Measurements from ENCODE around the gene GSE1. TPM values are rescaled to one million over a fixed set of nuclear protein-coding genes. Genes with fewer than 3 reads are reported as not detected.

Gene GSE1
- total RNA-seq, 1 donor from 2014 or later = 101 TPM

- peaks cover 41% of the 10 kb centered on the region for H3K4me1 Mint-ChIP-seq (ENCODE audit: unreplicated experiment)
- H3K27me3 Mint-ChIP-seq = no peaks in the 10 kb centered on the region
- peak overlapping the region; percentile 21 for H3K27ac Mint-ChIP-seq
- no peak for DNase-seq (ENCODE audit: extremely low spot score, unreplicated experiment)
- no peak overlapping the region for H3K4me3 Mint-ChIP-seq
- H3K36me3 Mint-ChIP-seq = peaks cover 3% of the 10 kb centered on the region
- H3K9me3 Mint-ChIP-seq = no peaks in the 10 kb centered on the region
- TF ChIP-seq CTCF (conservative IDR thresholded peaks at IDR 0.05) = no peak
Measured at GRCh38 chr16:85620374-85620773, 7.3 kb downstream of the GSE1 start.

GRCh38 chr16:85621698-85622428 is 8.7 kb downstream of the GSE1 start:
- H3K9me3 Mint-ChIP-seq = no peaks in the 10 kb centered on the region
- H3K36me3 Mint-ChIP-seq = peaks cover 3% of the 10 kb centered on the region
- H3K4me1 Mint-ChIP-seq (ENCODE audit: unreplicated experiment) = peaks cover 45% of the 10 kb centered on the region
- no peaks in the 10 kb centered on the region for H3K27me3 Mint-ChIP-seq
- H3K27ac Mint-ChIP-seq = peak overlapping the region; percentile 63
- H3K4me3 Mint-ChIP-seq = peak overlapping the region; percentile 68
- DNase-seq (ENCODE audit: extremely low spot score, unreplicated experiment) = no peak
- TF ChIP-seq CTCF (conservative IDR thresholded peaks at IDR 0.05) = no peak

- peaks cover 46% of the 10 kb centered on the region for H3K4me1 Mint-ChIP-seq (ENCODE audit: unreplicated experiment)
- peak overlapping the region; percentile 52 for H3K4me3 Mint-ChIP-seq
- H3K27ac Mint-ChIP-seq = peak overlapping the region; percentile 63
- no peaks in the 10 kb centered on the region for H3K9me3 Mint-ChIP-seq
- no peak for TF ChIP-seq CTCF (conservative IDR thresholded peaks at IDR 0.05)
- no peak for DNase-seq (ENCODE audit: extremely low spot score, unreplicated experiment)
- H3K27me3 Mint-ChIP-seq = no peaks in the 10 kb centered on the region
- peaks cover 3% of the 10 kb centered on the region for H3K36me3 Mint-ChIP-seq
Measured at GRCh38 chr16:85622683-85623082, 9.6 kb downstream of the GSE1 start.

DNA sequence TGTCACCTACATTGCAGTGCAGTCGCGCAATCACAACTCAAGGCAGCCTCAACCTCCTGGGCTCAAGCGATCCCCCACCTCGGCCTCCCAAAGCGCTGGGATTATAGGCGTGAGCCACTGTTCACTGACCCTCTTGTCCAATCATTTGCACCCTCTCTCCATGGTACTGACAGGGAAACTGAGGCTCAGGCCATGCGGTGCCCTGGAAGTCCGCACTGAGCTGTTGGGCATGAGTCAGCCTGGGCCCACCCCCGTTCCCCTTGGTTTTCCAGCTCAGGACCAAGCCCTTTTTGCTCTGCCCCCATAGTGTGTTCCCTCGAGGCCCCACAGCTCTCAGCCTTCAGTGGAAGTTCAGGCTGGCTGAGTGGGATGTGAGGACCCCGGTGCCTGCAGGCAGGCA is 10.1 kb downstream of the GSE1 start:
- Mint-ChIP-seq H3K4me3 (no peak overlapping the region), H3K4me1 (ENCODE audit: unreplicated experiment) (peaks cover 41% of the 10 kb centered on the region), H3K27ac (no peak overlapping the region), H3K27me3 (no peaks in the 10 kb centered on the region), H3K36me3 (no peaks in the 10 kb centered on the region), H3K9me3 (no peaks in the 10 kb centered on the region)
- no peak for DNase-seq (ENCODE audit: extremely low spot score, unreplicated experiment)
- TF ChIP-seq CTCF (conservative IDR thresholded peaks at IDR 0.05) = no peak

DNA sequence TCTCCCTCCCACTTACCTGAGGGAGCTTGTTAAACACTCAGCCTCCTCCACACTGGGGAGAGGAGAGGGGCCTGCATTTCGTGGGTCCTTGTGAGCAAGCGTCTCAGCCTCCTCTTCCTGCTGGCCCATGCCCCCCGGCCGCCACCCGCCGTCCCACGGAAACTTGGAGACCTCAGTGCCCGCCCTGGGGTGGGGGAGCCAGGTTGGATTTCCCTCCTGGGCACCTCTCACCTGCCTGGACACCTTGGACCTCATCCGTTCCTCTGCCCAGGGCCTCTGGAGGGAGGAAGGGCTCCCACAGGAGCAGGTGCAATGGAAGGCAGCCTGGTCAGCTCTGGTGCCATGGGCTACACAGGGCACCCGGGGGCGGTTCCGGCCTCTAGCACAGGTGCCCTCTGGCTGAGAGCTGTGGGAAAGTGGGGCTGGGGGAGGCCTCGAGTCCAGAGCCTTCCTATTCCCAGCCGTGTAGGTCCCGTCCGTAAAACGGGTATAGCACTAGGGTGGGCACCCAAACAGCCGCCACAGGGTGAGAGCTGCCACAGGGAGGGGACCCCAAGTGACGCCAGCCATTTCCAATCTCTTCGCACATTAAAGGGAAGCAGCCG is 11.0 kb downstream of the GSE1 start:
- Mint-ChIP-seq H3K4me1 (ENCODE audit: unreplicated experiment) (peaks cover 48% of the 10 kb centered on the region), H3K36me3 (peaks cover 6% of the 10 kb centered on the region), H3K27ac (no peak overlapping the region), H3K9me3 (no peaks in the 10 kb centered on the region), H3K27me3 (no peaks in the 10 kb centered on the region), H3K4me3 (no peak overlapping the region)
- no peak for DNase-seq (ENCODE audit: extremely low spot score, unreplicated experiment)
- TF ChIP-seq CTCF (conservative IDR thresholded peaks at IDR 0.05) = no peak

Measured in type B pancreatic cell (in vitro differentiated cells).